Activated naive CD4-positive, alpha-beta T cell treated with anti-CD3 and anti-CD28 coated beads, Interleukin-2, amount 50 U/mL, for 72 hours (primary cell): ENCODE data around the gene DHRS4. TPM values are rescaled to one million over a fixed set of nuclear protein-coding genes. Genes with fewer than 3 reads are reported as not detected.
"Not testable (repeated sequence)": the region's sequence is repeated elsewhere in the genome, so short reads cannot be mapped to it uniquely, and the experiment has no call there.

Experiments used
- ATAC-seq, 2 donors: fragments of 150-1000 bp; cut with Tn5 transposase; 2 replicates each; pipeline ENCODE4 v1.10.0; 2021; ENCODE audit warnings: mild to moderate bottlenecking in 2 of 2, moderate library complexity in 2 of 2
- DNase-seq, 2 donors: peaks; one replicate each; pipeline ENCODE4 v3.0.0; 2021 to 2022; ENCODE audit warnings: low spot score in 2 of 2
- H3K27ac Mint-ChIP-seq, 2 donors: one replicate each; pipeline ENCODE4 v1.8.0; 2022; ENCODE audit warnings: mild to moderate bottlenecking in 2 of 2, mixed read lengths in 2 of 2
- H3K36me3 Mint-ChIP-seq, 2 donors: one replicate each; pipeline ENCODE4 v1.8.0; 2022; ENCODE audit warnings: mixed read lengths in 2 of 2
- H3K9me3 Mint-ChIP-seq, 2 donors: one replicate each; pipeline ENCODE4 v1.8.0; 2022; ENCODE audit warnings: mixed read lengths in 2 of 2
- total RNA-seq, 2 donors: library from RNA; stranded (reverse); gene quantifications; one replicate each; pipeline ENCODE4 v1.2.3, GENCODE V29; 2022

The DHRS4 gene
- total RNA-seq, 2 donors from 2014 or later: 14.8 to 17.6 TPM

GRCh38 chr14:23996009-23996408 is 42.4 kb downstream of the DHRS4 start:
- ATAC-seq, H3K27ac Mint-ChIP-seq, DNase-seq, H3K9me3 Mint-ChIP-seq, H3K36me3 Mint-ChIP-seq: not testable (repeated sequence)

GRCh38 chr14:23996825-23997224 is 43.3 kb downstream of the DHRS4 start:
- not testable (repeated sequence) for H3K36me3 Mint-ChIP-seq, DNase-seq, H3K9me3 Mint-ChIP-seq, H3K27ac Mint-ChIP-seq, ATAC-seq

- ATAC-seq, DNase-seq, H3K36me3 Mint-ChIP-seq, H3K9me3 Mint-ChIP-seq, H3K27ac Mint-ChIP-seq: not testable (repeated sequence)
Observed at GRCh38 chr14:23999640-24000039, 46.1 kb downstream of the DHRS4 start.

GRCh38 chr14:24001078-24001477 is 47.5 kb downstream of the DHRS4 start:
- DNase-seq, ATAC-seq, H3K9me3 Mint-ChIP-seq, H3K27ac Mint-ChIP-seq, H3K36me3 Mint-ChIP-seq: not testable (repeated sequence)

GRCh38 chr14:24001679-24002078 is 48.1 kb downstream of the DHRS4 start:
- H3K9me3 Mint-ChIP-seq, DNase-seq, ATAC-seq, H3K36me3 Mint-ChIP-seq, H3K27ac Mint-ChIP-seq: not testable (repeated sequence)

GRCh38 chr14:24006471-24006816 is 52.9 kb downstream of the DHRS4 start:
- H3K27ac Mint-ChIP-seq, DNase-seq, H3K9me3 Mint-ChIP-seq, H3K36me3 Mint-ChIP-seq: not testable (repeated sequence)
- ATAC-seq: peak; percentile 13 to 52

GRCh38 chr14:24006817-24007652 is 53.5 kb downstream of the DHRS4 start:
- H3K27ac Mint-ChIP-seq: peak overlapping the region in 1 of 2 donors; percentile 55
- H3K36me3 Mint-ChIP-seq, H3K9me3 Mint-ChIP-seq: not testable (repeated sequence)
- peak; percentile 79 to 95 for ATAC-seq
- peak in 1 of 2 donors; percentile 78 for DNase-seq

GRCh38 chr14:24011051-24011450 is 57.5 kb downstream of the DHRS4 start:
- Mint-ChIP-seq H3K27ac (peak overlapping the region; percentile 40 to 85), H3K36me3 (no peaks in the 10 kb centered on the region), H3K9me3 (no peaks in the 10 kb centered on the region)
- DNase-seq (no peak), ATAC-seq (no peak)

- ATAC-seq, H3K36me3 Mint-ChIP-seq, H3K9me3 Mint-ChIP-seq, DNase-seq, H3K27ac Mint-ChIP-seq: not testable (repeated sequence)
Observed at GRCh38 chr14:24012726-24013273, 59.2 kb downstream of the DHRS4 start.

GRCh38 chr14:24013654-24014514 is 60.3 kb downstream of the DHRS4 start:
- DNase-seq (peak in 1 of 2 donors; percentile 22), ATAC-seq (peak; percentile 81 to 95)
- H3K9me3 Mint-ChIP-seq: peaks cover 0 to 6% of the 10 kb centered on the region in 2 donors
- peaks cover 0 to 5% of the 10 kb centered on the region in 2 donors for H3K36me3 Mint-ChIP-seq
- no peak overlapping the region for H3K27ac Mint-ChIP-seq

- peaks cover 0 to 11% of the 10 kb centered on the region in 2 donors for H3K9me3 Mint-ChIP-seq
- H3K27ac Mint-ChIP-seq, H3K36me3 Mint-ChIP-seq, ATAC-seq, DNase-seq: not testable (repeated sequence)
Observed at GRCh38 chr14:24015745-24016144, 62.2 kb downstream of the DHRS4 start.

Other genes with a start within 250 kb of the DHRS4 start
- 10 to 100 TPM; 13.5 to 22.1 TPM for gene DHRS4L2, start 35.2 kb downstream of the DHRS4 start, total RNA-seq
- gene CARMIL3, start 98.2 kb downstream of the DHRS4 start, total RNA-seq: 1 to 10 TPM; 2.1 to 6.7 TPM
- under 1 TPM in 1 of 2 donors, not detected in 1; 0.14 TPM for gene CPNE6, start 117.8 kb downstream of the DHRS4 start, total RNA-seq
- gene PCK2, start 140.5 kb downstream of the DHRS4 start, total RNA-seq: 10 to 100 TPM; 40.9 to 89.2 TPM
- gene DCAF11, start 161.0 kb downstream of the DHRS4 start, total RNA-seq: 100 to 1,000 TPM in 1 of 2 donors, 10 to 100 TPM in 1; 66.7 to 146 TPM
- gene NRL, start 161.2 kb downstream of the DHRS4 start, total RNA-seq: 1 to 10 TPM; 2.9 to 4.8 TPM
- gene FITM1, start 176.9 kb downstream of the DHRS4 start, total RNA-seq: 1 to 10 TPM in 1 of 2 donors, under 1 TPM in 1; 0.49 to 2.2 TPM
- gene PSME1, start 182.4 kb downstream of the DHRS4 start, total RNA-seq: 100 to 1,000 TPM; 355 to 401 TPM
- gene EMC9, start 187.8 kb downstream of the DHRS4 start, total RNA-seq: 10 to 100 TPM; 36.8 to 64.2 TPM
- gene PSME2, start 192.8 kb downstream of the DHRS4 start, total RNA-seq: 100 to 1,000 TPM; 452 to 507 TPM
- 10 to 100 TPM; 81.5 to 90.7 TPM for gene RNF31, start 193.7 kb downstream of the DHRS4 start, total RNA-seq
- gene IRF9, start 207.5 kb downstream of the DHRS4 start, total RNA-seq: 100 to 1,000 TPM; 183 to 227 TPM
- 10 to 100 TPM; 36.4 to 48.7 TPM for gene REC8, start 218.3 kb downstream of the DHRS4 start, total RNA-seq
- 10 to 100 TPM; 37.5 to 67.6 TPM for gene IPO4, start 235.0 kb downstream of the DHRS4 start, total RNA-seq
- gene TM9SF1, start 241.7 kb downstream of the DHRS4 start, total RNA-seq: 10 to 100 TPM; 24.6 to 29.3 TPM